ENCODE results near the gene RGS1. TPM values are rescaled to one million over a fixed set of nuclear protein-coding genes. Genes with fewer than 3 reads are reported as not detected.
"Not testable (repeated sequence)": the region's sequence is repeated elsewhere in the genome, so short reads cannot be mapped to it uniquely, and the experiment has no call there.

The RGS1 gene
- total RNA-seq, 1 donor from 2014 or later, result not detected

- Mint-ChIP-seq H3K9me3 (ENCODE audit: unreplicated experiment) (no peaks in the 10 kb centered on the region), H3K4me3 (ENCODE audit: unreplicated experiment) (no peak overlapping the region), H3K36me3 (ENCODE audit: low read depth, unreplicated experiment) (no peaks in the 10 kb centered on the region), H3K27me3 (ENCODE audit: unreplicated experiment) (peaks cover 2% of the 10 kb centered on the region), H3K4me1 (ENCODE audit: unreplicated experiment) (no peaks in the 10 kb centered on the region), H3K27ac (ENCODE audit: unreplicated experiment) (no peak overlapping the region)
- TF ChIP-seq, protein P1, sequence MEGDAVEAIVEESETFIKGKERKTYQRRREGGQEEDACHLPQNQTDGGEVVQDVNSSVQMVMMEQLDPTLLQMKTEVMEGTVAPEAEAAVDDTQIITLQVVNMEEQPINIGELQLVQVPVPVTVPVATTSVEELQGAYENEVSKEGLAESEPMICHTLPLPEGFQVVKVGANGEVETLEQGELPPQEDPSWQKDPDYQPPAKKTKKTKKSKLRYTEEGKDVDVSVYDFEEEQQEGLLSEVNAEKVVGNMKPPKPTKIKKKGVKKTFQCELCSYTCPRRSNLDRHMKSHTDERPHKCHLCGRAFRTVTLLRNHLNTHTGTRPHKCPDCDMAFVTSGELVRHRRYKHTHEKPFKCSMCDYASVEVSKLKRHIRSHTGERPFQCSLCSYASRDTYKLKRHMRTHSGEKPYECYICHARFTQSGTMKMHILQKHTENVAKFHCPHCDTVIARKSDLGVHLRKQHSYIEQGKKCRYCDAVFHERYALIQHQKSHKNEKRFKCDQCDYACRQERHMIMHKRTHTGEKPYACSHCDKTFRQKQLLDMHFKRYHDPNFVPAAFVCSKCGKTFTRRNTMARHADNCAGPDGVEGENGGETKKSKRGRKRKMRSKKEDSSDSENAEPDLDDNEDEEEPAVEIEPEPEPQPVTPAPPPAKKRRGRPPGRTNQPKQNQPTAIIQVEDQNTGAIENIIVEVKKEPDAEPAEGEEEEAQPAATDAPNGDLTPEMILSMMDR (IDR thresholded peaks at IDR 0.05; ENCODE audit: unreplicated experiment), result no peak
- no peak for DNase-seq (ENCODE audit: low spot score)
These were observed 45.8 kb upstream of the RGS1 start for GRCh38 chr1:192529811-192530210.

DNA sequence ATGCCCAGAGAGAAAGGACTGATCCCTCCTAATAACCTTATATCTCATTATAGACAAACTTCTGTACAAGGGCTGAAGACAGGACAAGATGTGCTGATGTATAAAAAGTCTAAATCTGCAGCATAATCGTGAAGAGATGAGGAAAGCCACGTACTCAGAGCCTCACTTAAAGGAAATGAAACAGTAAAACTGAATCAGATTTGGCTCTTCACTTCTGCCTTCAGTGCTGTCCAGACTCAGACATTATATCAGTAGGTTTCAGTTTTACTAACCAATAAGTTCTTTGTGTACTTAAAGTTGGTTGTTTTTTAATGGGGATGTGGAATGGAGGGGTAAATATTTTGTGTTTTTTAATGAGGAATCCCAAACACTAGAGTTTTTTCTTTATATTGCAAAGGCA lies 45.3 kb upstream of the RGS1 start:
- no peak overlapping the region for H3K27ac Mint-ChIP-seq (ENCODE audit: unreplicated experiment)
- H3K4me3 Mint-ChIP-seq (ENCODE audit: unreplicated experiment), result no peak overlapping the region
- H3K36me3 Mint-ChIP-seq (ENCODE audit: low read depth, unreplicated experiment), result no peaks in the 10 kb centered on the region
- DNase-seq (ENCODE audit: low spot score), result no peak
- peaks cover 2% of the 10 kb centered on the region for H3K27me3 Mint-ChIP-seq (ENCODE audit: unreplicated experiment)
- no peaks in the 10 kb centered on the region for H3K9me3 Mint-ChIP-seq (ENCODE audit: unreplicated experiment)
- TF ChIP-seq, protein P1 (IDR thresholded peaks at IDR 0.05; ENCODE audit: unreplicated experiment), result no peak
- no peaks in the 10 kb centered on the region for H3K4me1 Mint-ChIP-seq (ENCODE audit: unreplicated experiment)

GRCh38 chr1:192531037-192531703 lies 44.4 kb upstream of the RGS1 start:
- not testable (repeated sequence) for H3K4me3 Mint-ChIP-seq (ENCODE audit: unreplicated experiment); H3K4me1 Mint-ChIP-seq (ENCODE audit: unreplicated experiment); H3K9me3 Mint-ChIP-seq (ENCODE audit: unreplicated experiment); H3K36me3 Mint-ChIP-seq (ENCODE audit: low read depth, unreplicated experiment); H3K27me3 Mint-ChIP-seq (ENCODE audit: unreplicated experiment); DNase-seq (ENCODE audit: low spot score); H3K27ac Mint-ChIP-seq (ENCODE audit: unreplicated experiment)

DNA sequence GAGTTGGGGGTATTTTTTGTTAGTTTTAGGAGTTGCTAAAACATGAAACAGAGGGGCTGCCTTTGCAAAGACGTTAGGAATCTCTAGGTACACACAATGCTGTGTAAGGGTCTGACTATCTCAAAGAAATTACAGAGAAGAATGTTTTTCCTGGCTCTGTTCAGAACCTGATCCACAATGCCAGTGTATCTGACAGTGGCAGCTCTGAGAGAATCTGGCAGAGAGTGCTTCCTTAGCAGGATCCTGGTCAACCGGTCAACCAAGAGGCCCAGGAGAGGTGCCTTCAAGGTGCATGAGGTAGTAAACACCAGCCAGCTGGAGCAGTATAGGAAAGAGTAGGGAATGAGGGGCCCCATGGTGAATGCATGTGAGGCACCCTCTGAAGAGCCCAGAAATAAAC lies 40.9 kb upstream of the RGS1 start:
- Mint-ChIP-seq H3K27ac (ENCODE audit: unreplicated experiment) (no peak overlapping the region), H3K27me3 (ENCODE audit: unreplicated experiment) (peaks cover 3% of the 10 kb centered on the region), H3K9me3 (ENCODE audit: unreplicated experiment) (no peaks in the 10 kb centered on the region), H3K4me3 (ENCODE audit: unreplicated experiment) (no peak overlapping the region), H3K4me1 (ENCODE audit: unreplicated experiment) (peaks cover 3% of the 10 kb centered on the region), H3K36me3 (ENCODE audit: low read depth, unreplicated experiment) (no peaks in the 10 kb centered on the region)
- DNase-seq (ENCODE audit: low spot score), result no peak
- TF ChIP-seq, protein P1 (IDR thresholded peaks at IDR 0.05; ENCODE audit: unreplicated experiment), result no peak

DNA sequence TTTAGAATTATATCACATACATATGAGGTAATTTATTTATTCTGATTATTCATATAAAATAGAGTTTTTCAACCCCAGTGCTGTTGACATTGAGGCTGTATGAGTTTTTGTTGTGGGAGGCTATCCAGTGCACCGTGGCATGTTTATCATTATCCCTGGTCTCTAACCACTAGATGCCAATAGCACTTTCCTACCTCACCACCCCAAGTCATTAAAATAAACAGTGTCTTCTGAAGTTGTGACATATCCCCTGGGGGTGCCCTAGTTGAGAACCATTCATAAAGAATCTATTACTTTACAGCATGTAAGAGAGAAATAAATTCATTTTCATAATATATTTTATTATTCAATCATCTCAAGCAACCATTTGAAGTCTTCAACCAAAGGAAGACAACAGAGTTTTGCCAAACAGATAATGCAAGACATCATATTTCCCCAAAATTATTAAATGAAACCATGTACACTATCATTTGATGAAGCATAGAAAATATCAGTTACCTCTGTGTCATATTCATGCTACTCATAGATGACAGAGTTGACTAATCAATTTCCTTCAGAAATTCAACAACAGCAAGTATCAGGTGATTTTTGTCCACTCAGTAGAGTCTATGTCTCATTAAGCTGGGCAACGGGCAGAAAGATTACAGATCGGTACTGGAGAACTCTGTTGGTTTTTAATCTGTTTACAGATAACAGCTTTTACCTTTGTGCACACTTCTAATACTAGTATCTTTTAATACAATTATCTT lies 39.5 kb upstream of the RGS1 start:
- DNase-seq (ENCODE audit: low spot score), result no peak
- Mint-ChIP-seq H3K4me1 (ENCODE audit: unreplicated experiment) (peaks cover 3% of the 10 kb centered on the region), H3K27me3 (ENCODE audit: unreplicated experiment) (peaks cover 1% of the 10 kb centered on the region), H3K27ac (ENCODE audit: unreplicated experiment) (no peak overlapping the region), H3K9me3 (ENCODE audit: unreplicated experiment) (no peaks in the 10 kb centered on the region), H3K36me3 (ENCODE audit: low read depth, unreplicated experiment) (no peaks in the 10 kb centered on the region), H3K4me3 (ENCODE audit: unreplicated experiment) (no peak overlapping the region)
- TF ChIP-seq, protein P1 (IDR thresholded peaks at IDR 0.05; ENCODE audit: unreplicated experiment), result no peak

Data from endothelial cell (in vitro differentiated cells).